B cell (primary cell): Measurements from ENCODE around the gene BCAR3. TPM values are rescaled to one million over a fixed set of nuclear protein-coding genes. Genes with fewer than 3 reads are reported as not detected.

ENCODE experiments used
- ATAC-seq: fragments of 200-7000 bp; cut with Tn5 transposase; one replicate; pipeline ENCODE4 v1.10.0; 2021; ENCODE audit warnings: low read depth, mild to moderate bottlenecking, moderate number of reproducible peaks, moderate library complexity
- CTCF ChIA-PET: fragments of 350-600 bp; sonication (Branson Sonifier 250); formaldehyde crosslinking; loops from one replicate; lab custom pipeline; 2021; ENCODE audit warnings: antibody characterized with exemption, inconsistent platforms; lab: Charles Lee
- POLR2A ChIA-PET: fragments of 350-600 bp; sonication (Branson Sonifier 250); formaldehyde crosslinking; loops from one replicate; lab custom pipeline; 2021; ENCODE audit warnings: antibody characterized with exemption; lab: Charles Lee
- DNase-seq: peaks from one replicate; pipeline ENCODE4 v3.0.0; 2013
- H2AFZ ChIP-seq: 2 replicates; pipeline ENCODE4 v1.6.1; 2012; ENCODE audit warnings: mild to moderate bottlenecking, low read depth, low read length; ENCODE audit not compliant: insufficient read depth, poor library complexity, severe bottlenecking
- H3K27ac ChIP-seq, 2 donors: 1 replicate in 1 of 2; 2 replicates in 1 of 2; pipeline ENCODE4 v1.5.1; 2012 to 2013; ENCODE audit warnings: low read length in 2 of 2, mild to moderate bottlenecking in 2 of 2, moderate library complexity in 1 of 2
- H3K27me3 ChIP-seq, 4 experiments: fragments of 200-600 bp in 1 of 4; sonication (generic) in 1 of 4; replicated peaks in 1 of 4; 1 replicate in 2 of 4; 2 replicates in 2 of 4; pipeline versions ENCODE4 v1.6.1 to v1.7.0; 2013 to 2016; ENCODE audit warnings: low read length in 3 of 4, mild to moderate bottlenecking in 2 of 4, mixed read lengths in 1 of 4, moderate library complexity in 1 of 4; ENCODE audit not compliant: insufficient read depth in 4 of 4, control insufficient read depth in 3 of 4; ENCODE audit errors: control extremely low read depth in 1 of 4
- H3K36me3 ChIP-seq, 2 experiments: replicated peaks in 1 of 2; 1 replicate in 1 of 2; 2 replicates in 1 of 2; pipeline versions ENCODE4 v1.6.1 to v1.7.1; 2013; ENCODE audit warnings: low read length in 1 of 2; ENCODE audit not compliant: insufficient read depth in 2 of 2, control insufficient read depth in 1 of 2; ENCODE audit errors: control extremely low read depth in 1 of 2, extremely low read depth in 1 of 2
- H3K4me1 ChIP-seq, 2 donors: fragments of 200-600 bp in 1 of 2; sonication (generic) in 1 of 2; 1 replicate in 1 of 2; 2 replicates in 1 of 2; pipeline versions ENCODE4 v1.5.1 to v1.6.1; 2013 to 2017; ENCODE audit warnings: low read length in 2 of 2; ENCODE audit not compliant: control insufficient read depth in 2 of 2, insufficient read depth in 2 of 2
- H3K4me2 ChIP-seq: replicated peaks from 2 replicates; pipeline ENCODE3; 2012; ENCODE audit warnings: mild to moderate bottlenecking, low read depth, low read length; ENCODE audit not compliant: poor library complexity, severe bottlenecking
- H3K4me3 ChIP-seq, 5 experiments: fragments of 200-600 bp in 1 of 5; sonication (generic) in 1 of 5; 1 replicate in 3 of 5; 2 replicates in 2 of 5; pipeline versions ENCODE4 v1.5.1 to v1.7.0; 2011 to 2016; ENCODE audit warnings: low read length in 4 of 5, mild to moderate bottlenecking in 4 of 5, low read depth in 2 of 5, control low read depth in 1 of 5, moderate library complexity in 1 of 5; ENCODE audit not compliant: insufficient read depth in 1 of 5; ENCODE audit errors: control extremely low read depth in 1 of 5, extremely low read depth in 1 of 5
- H3K79me2 ChIP-seq: fragments of 200-600 bp; sonication (generic); one replicate; pipeline ENCODE4 v1.6.0; 2016; ENCODE audit warnings: low read length; ENCODE audit not compliant: control insufficient read depth, insufficient read depth
- H3K9ac ChIP-seq: fragments of 200-600 bp; sonication (generic); 2 replicates; pipeline ENCODE4 v1.6.1; 2017; ENCODE audit warnings: mild to moderate bottlenecking, low read length, moderate library complexity
- H3K9me3 ChIP-seq, 3 donors: one replicate each; pipeline versions ENCODE4 v1.6.1 to v1.7.1; 2013; ENCODE audit warnings: low read length in 2 of 3; ENCODE audit not compliant: control insufficient read depth in 2 of 3, insufficient read depth in 1 of 3; ENCODE audit errors: control extremely low read depth in 1 of 3
- H4K20me1 ChIP-seq: 2 replicates; pipeline ENCODE4 v1.6.0; 2012; ENCODE audit warnings: mild to moderate bottlenecking, low read length; ENCODE audit not compliant: insufficient read depth, control insufficient read depth, poor library complexity, severe bottlenecking
- H3K27ac Mint-ChIP-seq: one replicate; pipeline ENCODE4 v1.8.0; 2021; ENCODE audit warnings: mixed read lengths
- H3K27me3 Mint-ChIP-seq: one replicate; pipeline ENCODE4 v1.8.0; 2021; ENCODE audit warnings: mixed read lengths
- H3K4me1 Mint-ChIP-seq: one replicate; pipeline ENCODE4 v1.8.0; 2021; ENCODE audit warnings: mixed read lengths
- H3K4me3 Mint-ChIP-seq: one replicate; pipeline ENCODE4 v1.8.0; 2021; ENCODE audit warnings: mixed read lengths
- H3K9me3 Mint-ChIP-seq: one replicate; pipeline ENCODE4 v1.8.0; 2022; ENCODE audit warnings: mixed read lengths; ENCODE audit not compliant: insufficient read depth
- EZH2 ChIP-seq: IDR thresholded peaks from 2 replicates; pipeline ENCODE4 v1.6.1; 2012; ENCODE audit warnings: borderline replicate concordance, low read depth, mild to moderate bottlenecking, moderate library complexity, low read length; ENCODE audit not compliant: insufficient read depth, poor library complexity, severe bottlenecking
- WGBS: methylation state at CpG from one replicate; pipeline ENCODE4 v1.1.5; 2013; ENCODE audit warnings: missing lambda C conversion rate; ENCODE audit not compliant: insufficient coverage; 5-methylcytosine and 5-hydroxymethylcytosine counted together
- intact Hi-C: fragments of 100-400 bp; cut with micrococcal nuclease; formaldehyde crosslinking; loops from one replicate; pipeline ENCODE4 v1.10.0; 2022
- polyA plus RNA-seq: library from polyadenylated mRNA; depleted of rRNA; stranded (reverse); fragments of >200 nt; gene quantifications from 2 replicates; pipeline ENCODE4 v1.2.3, GENCODE V29; 2012
- total RNA-seq, 2 donors: library from RNA; stranded (reverse); fragments of 120-200 nt in 1 of 2; gene quantifications; 1 replicate in 1 of 2; 2 replicates in 1 of 2; pipeline versions ENCODE4 v1.2.3 to v1.2.4, GENCODE V29; 2013 to 2022
- TF ChIP-seq, protein P1 (sequence below): fragments of 200-600 bp; IDR thresholded peaks from one replicate; pipeline ENCODE4 v1.8.0; 2022; ENCODE audit warnings: antibody characterized with exemption, mild to moderate bottlenecking

BCAR3 gene
- total and polyA plus RNA-seq, 2 donors (not counting 1 experiment from before 2014, with no cell fraction given): 6.7 to 13.0 TPM

DNA sequence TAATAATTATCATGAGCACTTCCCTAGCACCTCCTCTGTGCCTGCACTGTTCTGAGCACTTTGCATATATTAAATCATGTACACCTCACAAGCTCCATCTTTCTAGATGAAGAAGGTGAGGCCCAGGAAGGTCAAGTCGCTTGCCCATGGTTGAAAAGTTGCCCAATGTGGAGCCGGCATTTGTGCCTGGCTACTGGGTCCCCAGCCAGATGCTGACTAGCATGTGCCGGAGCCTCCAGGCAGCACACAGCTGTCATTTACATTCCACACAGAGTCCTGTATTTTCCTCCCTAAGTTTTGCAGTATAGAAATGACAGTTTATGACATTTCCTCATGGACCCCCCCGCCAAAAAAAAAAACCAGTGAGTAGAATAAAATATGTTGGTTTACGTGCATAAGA is 94.3 kb downstream of the BCAR3 start:
- H3K9ac ChIP-seq: no peak overlapping the region
- H3K79me2 ChIP-seq: no peaks in the 10 kb centered on the region
- no peak for TF ChIP-seq EZH2
- TF ChIP-seq, protein P1, sequence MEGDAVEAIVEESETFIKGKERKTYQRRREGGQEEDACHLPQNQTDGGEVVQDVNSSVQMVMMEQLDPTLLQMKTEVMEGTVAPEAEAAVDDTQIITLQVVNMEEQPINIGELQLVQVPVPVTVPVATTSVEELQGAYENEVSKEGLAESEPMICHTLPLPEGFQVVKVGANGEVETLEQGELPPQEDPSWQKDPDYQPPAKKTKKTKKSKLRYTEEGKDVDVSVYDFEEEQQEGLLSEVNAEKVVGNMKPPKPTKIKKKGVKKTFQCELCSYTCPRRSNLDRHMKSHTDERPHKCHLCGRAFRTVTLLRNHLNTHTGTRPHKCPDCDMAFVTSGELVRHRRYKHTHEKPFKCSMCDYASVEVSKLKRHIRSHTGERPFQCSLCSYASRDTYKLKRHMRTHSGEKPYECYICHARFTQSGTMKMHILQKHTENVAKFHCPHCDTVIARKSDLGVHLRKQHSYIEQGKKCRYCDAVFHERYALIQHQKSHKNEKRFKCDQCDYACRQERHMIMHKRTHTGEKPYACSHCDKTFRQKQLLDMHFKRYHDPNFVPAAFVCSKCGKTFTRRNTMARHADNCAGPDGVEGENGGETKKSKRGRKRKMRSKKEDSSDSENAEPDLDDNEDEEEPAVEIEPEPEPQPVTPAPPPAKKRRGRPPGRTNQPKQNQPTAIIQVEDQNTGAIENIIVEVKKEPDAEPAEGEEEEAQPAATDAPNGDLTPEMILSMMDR: no peak
- no peak overlapping the region for H3K4me3 Mint-ChIP-seq
- H3K9me3 Mint-ChIP-seq: no peaks in the 10 kb centered on the region
- no peaks in the 10 kb centered on the region for H4K20me1 ChIP-seq
- intact Hi-C loops: no loop called here
- no peaks in the 10 kb centered on the region for H3K9me3 ChIP-seq
- H3K4me1 ChIP-seq: peaks cover 10 to 13% of the 10 kb centered on the region in 2 donors
- DNase-seq: no peak
- peaks cover 0 to 55% of the 10 kb centered on the region in 2 experiments for H3K36me3 ChIP-seq
- no peaks in the 10 kb centered on the region for H3K27me3 ChIP-seq
- POLR2A ChIA-PET: no interaction called here
- ATAC-seq: no peak
- no peak overlapping the region for H3K4me3 ChIP-seq
- H2AFZ ChIP-seq: no peak overlapping the region
- no peak overlapping the region for H3K27ac ChIP-seq
- H3K4me2 ChIP-seq: no peak overlapping the region
- H3K27ac Mint-ChIP-seq: no peak overlapping the region
- CTCF ChIA-PET: interaction anchor here (0.6 to 1.5 kb wide), 2 partner anchors 42 to 242 kb away, joined by 3 read pairs; partner anchors contain the start of gene DR1
- 95% methylated on average over 4 of the region's 5 CpGs for WGBS
- no peaks in the 10 kb centered on the region for H3K27me3 Mint-ChIP-seq
- H3K4me1 Mint-ChIP-seq: peaks cover 18% of the 10 kb centered on the region

DNA sequence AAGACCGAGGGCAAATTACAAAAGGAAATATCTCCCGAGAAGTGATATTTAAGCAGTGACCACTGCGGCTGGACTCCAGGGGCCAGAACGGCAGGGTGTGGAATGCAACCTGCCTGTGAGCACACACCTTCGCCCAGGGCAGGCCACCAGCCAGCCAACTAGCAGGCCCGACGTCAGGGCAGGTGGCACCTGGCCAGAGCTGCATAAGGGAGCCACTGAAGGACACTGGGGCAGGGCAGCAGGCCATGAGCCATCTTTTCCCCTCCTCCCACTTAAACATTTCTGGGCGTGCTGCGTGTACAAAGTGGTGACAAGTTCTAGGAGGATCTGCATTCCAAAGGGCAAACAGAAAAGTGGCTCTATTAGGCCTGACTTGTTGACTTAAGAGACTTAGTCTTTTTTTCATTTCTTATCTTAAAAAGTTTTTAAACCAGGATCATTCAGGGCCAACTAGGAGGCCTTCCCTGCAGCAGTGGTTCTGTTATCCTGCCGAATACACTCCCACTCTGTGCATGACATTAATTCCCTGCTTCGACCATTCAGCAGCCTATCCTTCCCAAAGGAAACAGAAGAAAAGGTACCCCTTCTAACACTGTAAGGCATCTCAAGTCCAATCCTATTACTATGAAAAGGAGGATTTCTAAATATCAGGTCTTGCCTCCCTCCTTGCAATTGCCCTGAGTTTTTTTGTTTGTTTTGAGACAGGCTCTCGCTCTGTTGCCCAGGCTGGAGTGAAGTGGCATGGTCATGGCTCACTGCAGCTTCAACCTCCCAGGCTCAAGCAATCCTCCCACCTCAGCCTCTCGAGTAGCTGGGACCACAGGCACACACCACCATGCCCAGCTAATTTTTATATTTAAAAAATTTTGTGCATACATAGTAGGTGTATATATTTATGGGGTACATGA is 96.3 kb downstream of the BCAR3 start:
- Histone ChIP-seq H3K79me2 (no peaks in the 10 kb centered on the region), H3K27ac (no peak overlapping the region), H3K27me3 (no peaks in the 10 kb centered on the region), H3K9ac (no peak overlapping the region), H4K20me1 (no peaks in the 10 kb centered on the region), H2AFZ (no peak overlapping the region), H3K4me1 (no peaks in the 10 kb centered on the region), H3K4me3 (no peak overlapping the region), H3K9me3 (no peaks in the 10 kb centered on the region), H3K36me3 (peaks cover 0 to 60% of the 10 kb centered on the region in 2 experiments), H3K4me2 (no peak overlapping the region)
- no peak overlapping the region for H3K4me3 Mint-ChIP-seq
- intact Hi-C loops: no loop called here
- TF ChIP-seq, protein P1: no peak
- TF ChIP-seq EZH2: no peak
- DNase-seq: no peak
- CTCF ChIA-PET: no interaction called here
- no peak overlapping the region for H3K27ac Mint-ChIP-seq
- no peak for ATAC-seq
- POLR2A ChIA-PET: no interaction called here
- H3K9me3 Mint-ChIP-seq: no peaks in the 10 kb centered on the region
- WGBS: over 99% methylated on average over 10 of the region's 13 CpGs
- H3K4me1 Mint-ChIP-seq: peaks cover 3% of the 10 kb centered on the region
- no peaks in the 10 kb centered on the region for H3K27me3 Mint-ChIP-seq
